HEK293T (cell line): ENCODE results near the gene KRT33B.

Experiments used
- CTCF ChIA-PET: fragments of 350-600 bp; formaldehyde crosslinking; extraction: SDS; loops from one replicate; lab custom pipeline; 2021; ENCODE audit warnings: antibody characterized with exemption, inconsistent platforms; lab: Yijun Ruan, JAX
- POLR2A ChIA-PET: fragments of 350-600 bp; formaldehyde crosslinking; extraction: SDS; loops from one replicate; lab custom pipeline; 2020; ENCODE audit warnings: antibody characterized with exemption, inconsistent platforms; lab: Yijun Ruan, JAX
- DNase-seq: peaks from one replicate; pipeline ENCODE4 v3.0.0; 2012; ENCODE audit warnings: mixed read lengths; ENCODE audit errors: extremely low spot score
- ARNT ChIP-seq: fragments of 450-650 bp; IDR thresholded peaks from 2 replicates; pipeline ENCODE4 v1.6.1; 2017; ENCODE audit warnings: mild to moderate bottlenecking
- BHLHE40 ChIP-seq: fragments of 450-650 bp; IDR thresholded peaks from 2 replicates; pipeline ENCODE4 v1.6.1; 2016; ENCODE audit warnings: mild to moderate bottlenecking, moderate library complexity, borderline replicate concordance
- CTBP1 ChIP-seq: fragments of 450-650 bp; IDR thresholded peaks from 2 replicates; pipeline ENCODE4 v1.6.1; 2016; ENCODE audit warnings: borderline replicate concordance
- ELF4 ChIP-seq: fragments of 450-650 bp; IDR thresholded peaks from 2 replicates; pipeline ENCODE4 v1.6.1; 2017; ENCODE audit warnings: antibody characterized with exemption
- FOXA1 ChIP-seq: fragments of 450-650 bp; IDR thresholded peaks from 2 replicates; pipeline ENCODE4 v1.6.1; 2016; ENCODE audit warnings: mild to moderate bottlenecking
- FOXK2 ChIP-seq: fragments of 450-650 bp; IDR thresholded peaks from 2 replicates; pipeline ENCODE4 v1.6.1; 2016; ENCODE audit warnings: mild to moderate bottlenecking
- FOXM1 ChIP-seq: fragments of 450-650 bp; IDR thresholded peaks from 2 replicates; pipeline ENCODE4 v1.6.1; 2017; ENCODE audit warnings: mild to moderate bottlenecking, borderline replicate concordance
- HDGF ChIP-seq: fragments of 450-650 bp; IDR thresholded peaks from 2 replicates; pipeline ENCODE4 v1.6.1; 2017; ENCODE audit warnings: antibody characterized with exemption, borderline replicate concordance
- L3MBTL2 ChIP-seq: fragments of 450-650 bp; conservative IDR thresholded peaks from 2 replicates; pipeline ENCODE4 v1.6.1; 2016; ENCODE audit warnings: mild to moderate bottlenecking
- LEF1 ChIP-seq: fragments of 450-650 bp; IDR thresholded peaks from 2 replicates; pipeline ENCODE4 v1.6.1; 2017; ENCODE audit warnings: mild to moderate bottlenecking, borderline replicate concordance
- NFRKB ChIP-seq: fragments of 450-650 bp; IDR thresholded peaks from 2 replicates; pipeline ENCODE4 v1.6.1; 2016; ENCODE audit warnings: mild to moderate bottlenecking, moderate library complexity
- SP1 ChIP-seq: fragments of 450-650 bp; IDR thresholded peaks from 2 replicates; pipeline ENCODE4 v1.6.1; 2017
- SUZ12 ChIP-seq: fragments of 450-650 bp; IDR thresholded peaks from 2 replicates; pipeline ENCODE4 v1.6.1; 2016; ENCODE audit warnings: mild to moderate bottlenecking
- TARDBP ChIP-seq: fragments of 450-650 bp; IDR thresholded peaks from 2 replicates; pipeline ENCODE4 v1.6.1; 2016
- ZNF384 ChIP-seq: fragments of 450-650 bp; IDR thresholded peaks from 2 replicates; pipeline ENCODE4 v1.6.1; 2016
- TF ChIP-seq, protein P1 (sequence below): fragments of 450-650 bp; IDR thresholded peaks from 2 replicates; pipeline ENCODE4 v1.6.1; 2016

Gene KRT33B

DNA sequence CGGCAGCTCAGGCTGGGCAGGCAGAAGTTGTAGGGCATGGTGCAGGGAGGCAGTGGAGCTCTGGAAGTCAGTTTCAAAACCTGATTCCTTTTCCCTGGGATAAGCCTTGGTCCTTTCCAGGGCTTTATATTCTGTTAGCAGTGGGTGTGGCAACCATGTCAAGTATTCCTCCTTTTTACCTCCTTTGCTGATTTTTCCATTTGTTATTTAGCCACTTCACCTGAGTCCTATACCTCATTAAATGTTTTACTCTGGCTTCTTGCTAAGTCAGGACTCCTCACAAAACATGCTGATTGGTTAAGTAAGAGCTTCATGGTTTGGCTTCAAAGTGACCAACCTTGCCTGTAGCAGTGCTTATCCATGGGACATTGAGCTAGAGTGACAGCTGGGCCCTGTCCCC lies at the start of gene KRT33B:
KRT33B (minus strand) TSS at position 101 of the 400 bp plus-strand sequence; CDS start at position 38, 63 bp downstream.
- no peak for TF ChIP-seq SP1
- TF ChIP-seq TARDBP = no peak
- TF ChIP-seq FOXA1 = no peak
- no peak for TF ChIP-seq FOXM1
- TF ChIP-seq CTBP1 = no peak
- no peak for TF ChIP-seq ZNF384
- no peak for TF ChIP-seq ARNT
- no peak for TF ChIP-seq FOXK2
- TF ChIP-seq BHLHE40 = no peak
- TF ChIP-seq, protein P1, sequence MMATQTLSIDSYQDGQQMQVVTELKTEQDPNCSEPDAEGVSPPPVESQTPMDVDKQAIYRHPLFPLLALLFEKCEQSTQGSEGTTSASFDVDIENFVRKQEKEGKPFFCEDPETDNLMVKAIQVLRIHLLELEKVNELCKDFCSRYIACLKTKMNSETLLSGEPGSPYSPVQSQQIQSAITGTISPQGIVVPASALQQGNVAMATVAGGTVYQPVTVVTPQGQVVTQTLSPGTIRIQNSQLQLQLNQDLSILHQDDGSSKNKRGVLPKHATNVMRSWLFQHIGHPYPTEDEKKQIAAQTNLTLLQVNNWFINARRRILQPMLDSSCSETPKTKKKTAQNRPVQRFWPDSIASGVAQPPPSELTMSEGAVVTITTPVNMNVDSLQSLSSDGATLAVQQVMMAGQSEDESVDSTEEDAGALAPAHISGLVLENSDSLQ = no peak
- no peak for TF ChIP-seq HDGF
- no peak for TF ChIP-seq ELF4
- no peak for TF ChIP-seq LEF1
- TF ChIP-seq SUZ12 = no peak
- no peak for TF ChIP-seq L3MBTL2
- no peak for TF ChIP-seq NFRKB
- ChIA-PET POLR2A (no interaction called here), CTCF (no interaction called here)
- DNase-seq = no peak

DNA sequence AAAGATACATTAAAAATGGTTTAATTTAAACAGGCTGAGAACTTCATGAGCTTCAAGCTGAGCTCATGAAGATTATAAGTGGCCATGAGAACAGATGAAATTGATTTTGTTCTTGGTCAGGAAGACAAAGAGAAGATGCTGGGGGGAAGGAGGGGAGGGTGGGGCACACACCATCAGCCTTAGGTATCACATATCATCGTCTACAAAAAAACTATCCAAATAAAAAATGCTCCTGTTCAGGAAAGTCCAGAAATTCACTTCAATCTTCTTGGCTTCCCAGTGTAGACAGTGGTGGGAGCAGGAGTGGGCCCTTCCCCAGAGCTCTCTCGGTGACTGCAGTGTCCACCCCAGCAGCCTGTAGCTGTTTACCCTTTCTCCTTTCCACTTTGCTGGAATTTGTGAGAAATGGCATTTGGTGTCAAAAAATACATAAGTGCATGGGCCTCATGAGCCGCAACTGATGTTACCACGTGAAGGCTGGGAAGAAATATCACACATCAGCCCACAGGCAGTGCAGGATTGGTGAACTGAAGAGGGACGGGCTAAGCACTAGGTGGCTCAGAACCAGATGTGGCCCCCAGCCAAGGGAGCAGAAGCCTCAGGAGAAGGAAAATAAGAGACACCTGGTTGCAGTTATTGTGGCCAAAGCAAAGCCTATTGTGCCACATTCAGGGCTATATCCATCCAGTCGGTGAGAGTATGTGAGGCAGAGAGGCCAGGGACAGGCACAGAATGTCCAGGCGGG lies 48.7 kb upstream of the KRT33B start:
- TF ChIP-seq CTBP1 = no peak
- TF ChIP-seq SUZ12 = no peak
- TF ChIP-seq SP1 = no peak
- TF ChIP-seq LEF1 = no peak
- TF ChIP-seq L3MBTL2 = no peak
- TF ChIP-seq NFRKB = no peak
- TF ChIP-seq ZNF384 = no peak
- TF ChIP-seq ARNT = no peak
- no peak for TF ChIP-seq FOXM1
- no peak for TF ChIP-seq FOXA1
- TF ChIP-seq ELF4 = no peak
- no peak for TF ChIP-seq BHLHE40
- ChIA-PET CTCF (interaction anchor here (0.6 to 2.2 kb wide), 4 partner anchors 12 to 666 kb away, joined by 3 to 9 read pairs (median 6); no protein-coding TSS in a partner anchor), POLR2A (no interaction called here)
- DNase-seq = no peak

DNA sequence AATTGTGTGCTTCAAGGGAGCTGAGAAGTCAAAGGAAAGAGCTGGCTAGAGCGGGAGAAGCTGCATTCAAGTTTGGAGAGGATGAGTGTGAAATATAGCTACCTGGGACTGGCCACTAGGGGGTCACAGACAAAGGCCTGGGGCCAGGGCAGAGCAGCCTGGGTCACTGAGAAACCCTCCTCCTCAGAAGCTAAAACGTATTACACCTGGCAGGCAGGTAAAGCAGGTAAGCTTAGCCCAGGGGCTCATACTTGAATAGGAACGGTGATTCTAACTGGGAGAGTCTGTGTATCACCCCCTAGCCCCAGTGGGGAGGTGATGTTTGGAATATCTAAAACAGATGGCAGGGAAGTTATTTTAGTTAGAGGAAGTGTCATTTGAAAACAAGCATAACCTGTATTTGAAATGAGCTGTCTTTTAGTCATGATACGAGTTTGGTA lies 48.0 kb upstream of the KRT33B start:
- CTCF ChIA-PET = interaction anchor here (0.6 to 2.2 kb wide), 4 partner anchors 11 to 667 kb away, joined by 3 to 9 read pairs (median 6); no protein-coding TSS in a partner anchor
- TF ChIP-seq, protein P1 = no peak
- no peak for TF ChIP-seq CTBP1
- TF ChIP-seq LEF1 = no peak
- no peak for TF ChIP-seq BHLHE40
- TF ChIP-seq SP1 = no peak
- TF ChIP-seq TARDBP = no peak
- no peak for TF ChIP-seq SUZ12
- no peak for TF ChIP-seq FOXK2
- no peak for TF ChIP-seq FOXA1
- no peak for TF ChIP-seq HDGF
- TF ChIP-seq FOXM1 = no peak
- no peak for TF ChIP-seq ZNF384
- TF ChIP-seq L3MBTL2 = no peak
- no peak for TF ChIP-seq ELF4
- TF ChIP-seq ARNT = no peak
- TF ChIP-seq NFRKB = no peak
- peak; percentile 23 for DNase-seq
- POLR2A ChIA-PET = no interaction called here

DNA sequence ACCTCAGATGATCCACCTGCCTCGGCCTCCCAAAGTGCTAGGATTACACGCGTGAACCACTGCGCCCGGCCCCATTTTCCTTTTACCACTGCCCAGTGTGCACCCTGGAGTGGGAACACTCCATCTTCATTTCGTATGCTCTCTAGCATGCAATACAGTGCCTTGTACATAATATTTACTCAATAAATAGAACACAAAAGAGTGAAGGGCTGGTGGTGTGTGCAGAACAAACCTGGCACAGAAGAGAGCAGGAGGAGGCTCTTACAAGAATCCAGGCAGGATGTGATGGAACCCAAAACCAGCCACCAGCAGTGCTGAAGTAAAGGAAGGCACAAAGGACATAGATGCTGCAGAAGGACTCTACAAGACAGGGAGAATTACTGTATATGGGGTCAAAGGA lies 47.5 kb upstream of the KRT33B start:
- no peak for TF ChIP-seq L3MBTL2
- TF ChIP-seq SUZ12 = no peak
- no peak for TF ChIP-seq LEF1
- no peak for TF ChIP-seq TARDBP
- no peak for TF ChIP-seq BHLHE40
- TF ChIP-seq ZNF384 = no peak
- no peak for TF ChIP-seq ARNT
- TF ChIP-seq HDGF = no peak
- TF ChIP-seq SP1 = no peak
- TF ChIP-seq ELF4 = no peak
- TF ChIP-seq NFRKB = no peak
- TF ChIP-seq CTBP1 = no peak
- TF ChIP-seq, protein P1 = no peak
- TF ChIP-seq FOXM1 = no peak
- no peak for TF ChIP-seq FOXA1
- no peak for TF ChIP-seq FOXK2
- DNase-seq = no peak
- POLR2A ChIA-PET = no interaction called here
- CTCF ChIA-PET = interaction anchor here (1.3 to 2.2 kb wide), 3 partner anchors 11 to 132 kb away, joined by 3 to 9 read pairs (median 8); no protein-coding TSS in a partner anchor

DNA sequence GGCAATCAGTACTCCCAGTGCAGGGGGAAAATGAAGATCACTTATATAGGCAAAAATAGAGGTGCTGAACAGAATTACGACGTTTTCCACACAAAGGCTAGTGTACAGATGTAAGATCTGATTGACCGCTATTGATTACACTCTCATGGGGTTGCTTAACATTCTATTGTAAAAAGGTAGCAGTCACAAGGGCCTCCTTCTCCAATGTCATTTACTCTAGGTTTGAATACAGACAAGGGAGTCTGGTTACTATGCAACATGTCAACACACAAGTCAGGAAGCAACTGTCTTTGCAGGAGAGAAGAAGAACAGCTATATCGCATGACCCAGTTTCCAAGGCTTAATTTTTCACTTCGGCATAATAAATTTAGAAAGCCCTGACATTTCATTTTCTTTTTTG lies 46.9 kb upstream of the KRT33B start:
- ChIA-PET CTCF (interaction anchor here (1.9 to 2.2 kb wide), 2 partner anchors 10 to 133 kb away, joined by 8 to 9 read pairs; no protein-coding TSS in a partner anchor), POLR2A (no interaction called here)
- DNase-seq = no peak
- TF ChIP-seq ZNF384 (no peak), CTBP1 (no peak), LEF1 (no peak), BHLHE40 (no peak), TARDBP (no peak), HDGF (no peak), FOXA1 (no peak), FOXK2 (no peak), L3MBTL2 (no peak), SUZ12 (no peak), ELF4 (no peak), FOXM1 (no peak), SP1 (no peak)
- TF ChIP-seq, protein P1 = no peak
